Psoas muscle (tissue), 8 donors: ENCODE results near the gene CMTM4. TPM values are rescaled to one million over a fixed set of nuclear protein-coding genes. Genes with fewer than 3 reads are reported as not detected.

Source experiments
- ATAC-seq, 4 donors: fragments of 200-7000 bp; cut with Tn5 transposase; one replicate each; pipeline ENCODE4 v1.9.1; 2020; ENCODE audit warnings: moderate library complexity in 3 of 4, mild to moderate bottlenecking in 2 of 4
- DNase-seq, 2 donors: peaks; one replicate each; pipeline ENCODE4 v3.0.0-alpha.2; 2020
- H3K27ac ChIP-seq: fragments of 200-600 bp; one replicate; pipeline ENCODE4 v1.8.0; 2022
- H3K27me3 ChIP-seq, 3 donors: fragments of 200-600 bp in 1 of 3; one replicate each; pipeline versions ENCODE4 v1.6.1 to v1.8.0; 2013 to 2022; ENCODE audit warnings: low read length in 2 of 3, mild to moderate bottlenecking in 2 of 3, moderate library complexity in 1 of 3; ENCODE audit not compliant: insufficient read depth in 3 of 3
- H3K36me3 ChIP-seq, 2 donors: fragments of 200-600 bp in 1 of 2; one replicate each; pipeline versions ENCODE4 v1.6.1 to v1.8.0; 2013 to 2022; ENCODE audit warnings: low read depth in 1 of 2, mild to moderate bottlenecking in 1 of 2, moderate library complexity in 1 of 2; ENCODE audit not compliant: insufficient read depth in 1 of 2
- H3K4me1 ChIP-seq: fragments of 200-600 bp; one replicate; pipeline ENCODE4 v1.8.0; 2022
- H3K4me3 ChIP-seq: fragments of 200-600 bp; one replicate; pipeline ENCODE4 v1.8.0; 2022; ENCODE audit warnings: mild to moderate bottlenecking
- H3K9me3 ChIP-seq: fragments of 200-600 bp; one replicate; pipeline ENCODE4 v1.8.0; 2022
- WGBS, 3 donors: extraction: QIAGEN DNeasy Blood & Tissue Kit; methylation state at CpG; one replicate each; pipeline versions ENCODE4 v1.1.6 to v1.1.7; 2013; 5-methylcytosine and 5-hydroxymethylcytosine counted together
- intact Hi-C, 2 donors: fragments of 100-400 bp; cut with DNase I; formaldehyde crosslinking; loops; one replicate each; pipeline versions ENCODE4 v1.11.0 to v1.14.2; 2022
- long read RNA-seq, 2 donors: library from polyadenylated mRNA; unstranded; transcript quantifications; one replicate each; pipeline ENCODE4 v2.0.0, GENCODE V29; 2021
- polyA plus RNA-seq, 3 donors: library from polyadenylated mRNA; stranded (reverse); fragments of 200-250 nt; gene quantifications; one replicate each; pipeline ENCODE4 v1.2.3, GENCODE V29; 2013
- total RNA-seq, 4 donors: library from RNA; stranded (reverse); fragmentation: NEBNext Ultra II Directional in 2 of 4; extraction: Animal tissue kit (Norgen Biotek cat#: 25700) in 2 of 4; gene quantifications; one replicate each; pipeline versions ENCODE4 v1.2.1 to v1.2.4, GENCODE V29; 2021 to 2023
- TF ChIP-seq, protein P1 (sequence below): fragments of 200-600 bp; IDR thresholded peaks from one replicate; pipeline ENCODE4 v1.8.0; 2022; ENCODE audit warnings: antibody characterized with exemption
- donor health status: healthy with polysubstance abuse.
- donor health status: DM: no; HTN: no; CAD: no; lungs with moderate emphysema.
- donor health status: Bipolar disorder and iron deficiency.
- donor health status: healthy.
- donor health status: DM: yes; HTN: yes; CAD: no.
- donor health status: DM: no; HTN: no; CAD: no.
- donor health status: DM: no; HTN: no; CAD: no.
- donor health status: DM: yes; HTN: yes; CAD: no.

Gene CMTM4
- total RNA-seq (10 to 100 TPM in 1 of 4 donors, 1 to 10 TPM in 3; 7.7 to 10.3 (median 9.1) TPM), polyA plus RNA-seq (1 to 10 TPM; 2.3 to 4.1 (median 2.4) TPM)
- long read RNA-seq, donor 1, full-length matches to known transcripts, result 2 of 2 reads
- long read RNA-seq, donor 1, partial matches to known transcripts, result 0 of 2 reads
- long read RNA-seq, donor 1, other reads (novel, unspliced or antisense), result 0 of 2 reads
- long read RNA-seq, donor 2, full-length matches to known transcripts, result 3 of 4 reads
- long read RNA-seq, donor 2, partial matches to known transcripts, result 0 of 4 reads
- long read RNA-seq, donor 2, other reads (novel, unspliced or antisense), result 1 of 4 reads

DNA sequence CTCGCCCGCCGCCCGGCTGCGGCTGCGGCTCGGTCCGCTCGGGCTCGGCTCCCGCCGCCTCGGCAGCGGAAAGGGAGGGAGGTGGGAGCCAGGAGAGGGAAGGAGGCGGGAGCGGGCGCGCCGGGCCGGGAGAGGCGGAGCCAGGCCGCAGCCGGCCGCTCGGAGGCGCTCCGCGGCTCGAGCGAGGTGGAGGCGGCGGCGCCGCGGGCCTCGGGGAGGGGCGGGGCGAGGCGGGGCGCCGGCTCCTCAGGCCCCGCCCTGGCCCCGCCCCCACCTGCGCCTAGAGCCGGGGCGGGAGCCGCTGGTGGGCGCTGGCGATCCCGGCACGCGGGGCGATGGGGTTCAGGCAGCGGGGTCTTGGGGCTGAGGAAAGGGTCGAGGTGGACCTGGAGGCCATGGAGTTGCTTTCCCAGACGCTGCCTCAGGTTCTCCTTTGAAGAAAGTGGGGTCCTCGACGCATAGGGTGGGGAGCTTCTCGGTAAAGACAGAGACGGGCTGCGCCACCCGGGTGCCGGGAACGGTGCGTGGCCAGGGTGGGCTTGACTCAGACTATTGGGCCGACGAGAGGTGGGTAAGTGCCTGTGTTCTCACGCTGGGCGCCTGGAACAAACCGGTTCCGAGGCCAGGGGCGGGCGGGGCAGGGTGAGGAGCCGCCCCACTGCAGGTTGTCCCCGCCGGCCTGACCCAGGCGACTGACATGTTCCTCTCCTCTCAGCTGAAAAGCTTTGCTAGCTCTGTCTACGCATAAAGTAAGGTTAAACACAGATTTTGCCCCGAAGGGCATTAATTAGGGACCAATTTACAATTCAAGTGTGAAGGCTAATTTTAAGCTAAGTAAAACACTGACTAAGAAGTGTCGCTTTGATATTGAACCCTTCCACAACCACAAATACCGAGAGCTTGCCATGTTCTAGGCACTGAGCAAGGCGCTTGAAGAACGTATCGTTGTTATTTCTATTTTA lies at the start of gene CMTM4:
CMTM4 (minus strand) TSS at position 75 of the 962 bp plus-strand sequence. CDS start 218 bp downstream, outside the sequence.
- 6 to 11% (median 7%) methylated on average over 50 to 70 of the region's 84 CpGs for WGBS, 3 donors
- DNase-seq, result peak; percentile 87 to 92
- intact Hi-C loops, result loop anchor here in 1 of 2 donors (2.0 to 10.0 kb wide), 2 partner anchors 34 to 82 kb away; no protein-coding TSS in a partner anchor
- ATAC-seq, result peak; percentile 96 to 97 (median 97)
- Histone ChIP-seq H3K27ac (peak within 1 kb of the TSS; percentile 68), H3K4me1 (peaks cover 11% of the 10 kb centered on the region), H3K4me3 (peak within 1 kb of the TSS; percentile 85), H3K27me3 (no peaks in the 10 kb centered on the region), H3K9me3 (no peaks in the 10 kb centered on the region), H3K36me3 (no peaks in the 10 kb centered on the region)
- TF ChIP-seq, protein P1, sequence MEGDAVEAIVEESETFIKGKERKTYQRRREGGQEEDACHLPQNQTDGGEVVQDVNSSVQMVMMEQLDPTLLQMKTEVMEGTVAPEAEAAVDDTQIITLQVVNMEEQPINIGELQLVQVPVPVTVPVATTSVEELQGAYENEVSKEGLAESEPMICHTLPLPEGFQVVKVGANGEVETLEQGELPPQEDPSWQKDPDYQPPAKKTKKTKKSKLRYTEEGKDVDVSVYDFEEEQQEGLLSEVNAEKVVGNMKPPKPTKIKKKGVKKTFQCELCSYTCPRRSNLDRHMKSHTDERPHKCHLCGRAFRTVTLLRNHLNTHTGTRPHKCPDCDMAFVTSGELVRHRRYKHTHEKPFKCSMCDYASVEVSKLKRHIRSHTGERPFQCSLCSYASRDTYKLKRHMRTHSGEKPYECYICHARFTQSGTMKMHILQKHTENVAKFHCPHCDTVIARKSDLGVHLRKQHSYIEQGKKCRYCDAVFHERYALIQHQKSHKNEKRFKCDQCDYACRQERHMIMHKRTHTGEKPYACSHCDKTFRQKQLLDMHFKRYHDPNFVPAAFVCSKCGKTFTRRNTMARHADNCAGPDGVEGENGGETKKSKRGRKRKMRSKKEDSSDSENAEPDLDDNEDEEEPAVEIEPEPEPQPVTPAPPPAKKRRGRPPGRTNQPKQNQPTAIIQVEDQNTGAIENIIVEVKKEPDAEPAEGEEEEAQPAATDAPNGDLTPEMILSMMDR, result peak; percentile 37

DNA sequence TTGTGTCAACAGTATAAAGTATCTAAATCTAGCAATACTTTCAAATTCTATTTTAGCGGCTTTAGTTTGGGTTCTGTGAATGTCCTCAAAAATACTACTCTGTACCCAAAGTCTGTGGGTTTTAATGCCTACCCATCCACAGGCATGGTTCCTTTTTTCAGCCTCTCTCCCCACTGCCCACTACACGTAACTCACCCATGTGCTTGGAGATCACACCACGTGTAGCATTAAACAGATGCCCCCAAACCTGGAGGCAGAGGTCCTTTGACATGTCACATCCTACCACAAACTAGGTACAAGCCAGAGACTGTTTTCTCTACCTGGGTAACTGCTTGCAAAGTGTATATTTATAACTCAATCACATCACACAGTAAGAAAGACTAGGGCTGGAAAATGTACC lies 49.5 kb upstream of the CMTM4 start:
- Histone ChIP-seq H3K36me3 (peaks cover 6 to 79% of the 10 kb centered on the region in 2 donors), H3K9me3 (no peaks in the 10 kb centered on the region), H3K27ac (no peak overlapping the region), H3K4me3 (no peak overlapping the region), H3K27me3 (no peaks in the 10 kb centered on the region), H3K4me1 (peaks cover 41% of the 10 kb centered on the region)
- WGBS, 3 donors, result 66 to 75% (median 73%) methylated on average over 3 of the region's 3 CpGs
- no peak for DNase-seq
- no peak for ATAC-seq
- intact Hi-C loops, result no loop called here
- TF ChIP-seq, protein P1, result no peak

DNA sequence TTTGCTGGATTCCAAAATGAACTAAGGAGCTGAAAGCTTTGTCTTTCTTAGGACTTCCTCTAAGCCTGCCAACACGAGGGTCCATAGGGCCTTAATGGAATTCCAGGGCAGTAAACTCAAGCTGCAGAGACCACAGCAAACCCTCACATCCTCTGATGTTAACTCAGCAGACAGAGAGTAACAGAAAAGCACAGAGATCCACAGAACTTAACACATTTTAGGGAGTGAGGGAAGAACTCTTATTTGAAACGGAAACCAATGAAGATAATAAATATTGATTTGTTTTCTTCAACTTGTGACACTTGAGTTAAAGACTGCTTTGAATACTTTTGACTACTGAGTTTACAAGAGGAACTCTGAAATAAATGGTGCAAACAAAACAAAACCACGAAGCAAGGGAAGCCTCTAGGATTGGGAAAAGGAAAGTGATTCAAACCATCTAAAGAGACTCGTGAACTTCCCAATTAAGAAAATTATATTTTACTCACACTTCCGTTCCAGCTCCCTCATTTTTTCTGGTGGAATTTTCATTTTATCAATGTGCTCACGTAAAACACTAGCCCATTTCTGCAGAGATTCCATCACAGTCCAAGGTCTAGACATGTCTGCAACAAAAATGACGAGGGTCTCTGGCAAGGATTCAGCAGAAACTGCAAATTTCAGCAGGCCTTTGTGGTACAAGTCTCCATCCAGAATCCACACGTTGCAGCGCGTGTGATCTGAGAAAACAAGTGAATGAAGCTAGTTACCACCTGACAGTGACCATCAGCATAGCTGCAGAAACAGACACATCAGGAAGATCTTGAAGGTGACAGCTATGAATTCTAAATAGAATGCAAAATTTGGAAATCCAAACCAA lies 45.6 kb upstream of the CMTM4 start:
- TF ChIP-seq, protein P1, result no peak
- peaks cover 12 to 70% of the 10 kb centered on the region in 2 donors for H3K36me3 ChIP-seq
- H3K9me3 ChIP-seq, result no peaks in the 10 kb centered on the region
- no peaks in the 10 kb centered on the region for H3K27me3 ChIP-seq
- H3K27ac ChIP-seq, result peak overlapping the region; percentile 83
- ATAC-seq, result no peak
- DNase-seq, result no peak
- intact Hi-C loops, result no loop called here
- peak overlapping the region; percentile 23 for H3K4me3 ChIP-seq
- 38 to 44% (median 40%) methylated on average over 10 of the region's 10 CpGs for WGBS, 3 donors
- peaks cover 42% of the 10 kb centered on the region for H3K4me1 ChIP-seq

DNA sequence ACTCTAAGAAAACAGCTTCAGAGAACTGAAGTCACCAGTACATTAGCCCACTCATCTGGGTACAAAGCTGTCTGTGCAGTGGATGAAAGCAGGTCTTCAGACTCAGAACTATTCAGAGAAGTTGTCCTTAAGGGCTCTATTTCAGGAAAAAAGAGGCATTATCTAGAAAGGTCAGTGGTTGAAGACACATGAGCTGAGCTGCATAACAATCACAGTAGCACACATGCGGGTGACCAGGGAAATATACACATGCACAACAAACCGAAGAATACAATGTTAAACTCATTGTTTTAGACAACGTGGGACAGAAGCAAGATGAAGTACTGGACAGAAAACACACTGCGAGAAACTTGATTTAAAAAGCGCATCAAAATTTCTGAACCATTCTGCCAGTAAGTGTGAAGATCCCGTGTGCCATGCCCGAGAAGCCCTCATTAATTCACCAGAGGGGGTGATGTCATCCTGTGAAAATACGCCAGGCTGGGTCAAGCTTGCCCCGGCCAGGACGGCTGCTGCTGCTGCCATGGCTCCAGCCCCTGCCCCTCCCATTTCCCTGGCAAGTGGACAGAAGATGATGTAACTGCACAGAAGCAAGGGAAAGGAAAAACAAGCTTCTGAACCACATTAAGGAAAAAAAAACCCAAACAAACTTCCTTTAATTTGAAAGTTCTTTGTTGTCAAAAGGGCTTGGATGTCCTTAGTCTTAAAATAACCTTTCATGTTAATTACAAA lies 44.8 kb upstream of the CMTM4 start:
- TF ChIP-seq, protein P1, result no peak
- H3K27me3 ChIP-seq, result no peaks in the 10 kb centered on the region
- no peaks in the 10 kb centered on the region for H3K9me3 ChIP-seq
- WGBS, 3 donors, result 8 to 9% (median 9%) methylated on average over 10 of the region's 10 CpGs
- peaks cover 42% of the 10 kb centered on the region for H3K4me1 ChIP-seq
- DNase-seq (peak; percentile 84 to 93), ATAC-seq (peak; percentile 96 to 98 (median 98))
- peak overlapping the region; percentile 83 for H3K27ac ChIP-seq
- H3K36me3 ChIP-seq, result peaks cover 12 to 70% of the 10 kb centered on the region in 2 donors
- intact Hi-C loops, result no loop called here
- peak overlapping the region; percentile 23 for H3K4me3 ChIP-seq
